ENCODE measurements around the gene FOXK1. TPM values are rescaled to one million over a fixed set of nuclear protein-coding genes. Genes with fewer than 3 reads are reported as not detected.
A peak's percentile ranks its signal among the peaks of the same experiment; 100 is the strongest.

FOXK1 gene
- polyA plus RNA-seq, 3 donors: 0.33 to 16.8 (median 0.76) TPM

DNA sequence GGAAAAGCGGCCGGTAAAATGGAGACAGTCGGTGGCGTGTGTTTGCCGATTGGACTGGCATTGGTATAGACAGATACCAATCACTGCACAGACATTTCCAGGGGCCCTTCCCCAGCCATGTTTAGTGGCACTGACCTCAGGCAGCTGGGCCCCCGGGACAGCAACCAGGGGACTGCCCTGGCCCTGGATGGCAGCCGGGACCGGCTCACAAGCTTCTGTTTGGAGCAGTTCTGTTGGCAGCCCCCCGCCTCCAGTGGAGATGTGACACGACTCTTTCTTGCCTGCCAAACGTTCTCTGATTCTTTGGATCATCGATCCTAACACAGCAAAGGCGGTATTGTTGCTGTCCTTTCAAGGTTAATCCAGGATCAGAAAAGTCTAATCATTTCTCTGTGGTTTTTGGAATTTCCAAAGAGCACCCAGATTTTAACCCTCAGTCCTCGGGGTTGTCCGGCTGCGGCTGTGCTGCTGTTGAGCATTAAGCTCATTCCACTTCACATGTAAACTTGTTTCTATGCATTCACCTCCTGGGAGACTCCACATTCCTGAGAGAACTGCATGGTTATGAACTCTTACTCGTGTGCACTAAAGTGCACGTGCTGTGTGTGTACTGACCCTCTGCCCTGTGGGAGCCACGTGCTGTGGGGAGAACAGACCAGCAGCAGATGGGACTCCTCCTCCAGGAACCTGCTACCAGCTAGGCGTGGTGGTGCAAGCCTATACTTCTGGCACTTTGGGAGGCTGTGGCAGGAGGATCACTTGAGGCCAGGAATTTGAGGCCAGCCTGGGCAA lies 46.0 kb downstream of the FOXK1 start:
- TF ChIP-seq, protein P1, sequence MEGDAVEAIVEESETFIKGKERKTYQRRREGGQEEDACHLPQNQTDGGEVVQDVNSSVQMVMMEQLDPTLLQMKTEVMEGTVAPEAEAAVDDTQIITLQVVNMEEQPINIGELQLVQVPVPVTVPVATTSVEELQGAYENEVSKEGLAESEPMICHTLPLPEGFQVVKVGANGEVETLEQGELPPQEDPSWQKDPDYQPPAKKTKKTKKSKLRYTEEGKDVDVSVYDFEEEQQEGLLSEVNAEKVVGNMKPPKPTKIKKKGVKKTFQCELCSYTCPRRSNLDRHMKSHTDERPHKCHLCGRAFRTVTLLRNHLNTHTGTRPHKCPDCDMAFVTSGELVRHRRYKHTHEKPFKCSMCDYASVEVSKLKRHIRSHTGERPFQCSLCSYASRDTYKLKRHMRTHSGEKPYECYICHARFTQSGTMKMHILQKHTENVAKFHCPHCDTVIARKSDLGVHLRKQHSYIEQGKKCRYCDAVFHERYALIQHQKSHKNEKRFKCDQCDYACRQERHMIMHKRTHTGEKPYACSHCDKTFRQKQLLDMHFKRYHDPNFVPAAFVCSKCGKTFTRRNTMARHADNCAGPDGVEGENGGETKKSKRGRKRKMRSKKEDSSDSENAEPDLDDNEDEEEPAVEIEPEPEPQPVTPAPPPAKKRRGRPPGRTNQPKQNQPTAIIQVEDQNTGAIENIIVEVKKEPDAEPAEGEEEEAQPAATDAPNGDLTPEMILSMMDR (IDR thresholded peaks at IDR 0.05): no peak
- Mint-ChIP-seq H3K4me1 (peaks cover 57% of the 10 kb centered on the region), H3K36me3 (peaks cover 23 to 42% of the 10 kb centered on the region in 2 donors), H3K27me3 (ENCODE audit: low read depth in 3 of 3) (no peaks in the 10 kb centered on the region), H3K9me3 (peaks cover 0 to 4% (median 0%) of the 10 kb centered on the region in 7 donors), H3K4me3 (no peak overlapping the region), H3K27ac (peak overlapping the region in 2 of 7 donors; percentile 16 to 40)
- Histone ChIP-seq H3K4me2 (replicated peaks; ENCODE audit: extremely low read depth, low read length, poor library complexity, severe bottlenecking) (no peak overlapping the region), H3K27me3 (ENCODE audit: control insufficient read depth in 2 of 2, insufficient read depth in 2 of 2, low read length in 2 of 2) (no peaks in the 10 kb centered on the region), H3K9ac (ENCODE audit: insufficient read depth, low read length, poor library complexity, severe bottlenecking) (no peak overlapping the region), H3K27ac (ENCODE audit: low read depth in 1 of 2, low read length in 2 of 2) (peak overlapping the region in 1 of 2 donors; percentile 88), H3K36me3 (replicated peaks in 1 of 2; ENCODE audit: control insufficient read depth in 1 of 2, insufficient read depth in 2 of 2, low read length in 2 of 2) (peaks cover 5 to 38% of the 10 kb centered on the region in 2 donors), H2AFZ (ENCODE audit: insufficient read depth, low read depth, low read length, poor library complexity, severe bottlenecking) (no peak overlapping the region), H3K4me1 (ENCODE audit: control insufficient read depth in 1 of 2, insufficient read depth in 2 of 2, low read length in 2 of 2) (peaks cover 38 to 51% of the 10 kb centered on the region in 2 donors), H3K79me2 (ENCODE audit: insufficient read depth, low read length) (peaks cover 90% of the 10 kb centered on the region), H3K4me3 (replicated peaks in 1 of 3; ENCODE audit: low read depth in 2 of 3, low read length in 3 of 3) (no peak overlapping the region), H4K20me1 (ENCODE audit: insufficient read depth, low read length) (peaks cover 79% of the 10 kb centered on the region), H3K9me3 (replicated peaks in 1 of 2; ENCODE audit: control insufficient read depth in 1 of 2, insufficient read depth in 1 of 2, low read length in 2 of 2) (no peaks in the 10 kb centered on the region)
- intact Hi-C loops (cut with micrococcal nuclease): loop anchor here (2.0 to 5.0 kb wide), 3 partner anchors 17 to 46 kb away; partner anchors contain the start of gene FOXK1 (in 2 of the 2)
- no peak for DNase-seq
- WGBS (ENCODE audit: insufficient coverage): 95% methylated on average over 16 of the region's 20 CpGs

DNA sequence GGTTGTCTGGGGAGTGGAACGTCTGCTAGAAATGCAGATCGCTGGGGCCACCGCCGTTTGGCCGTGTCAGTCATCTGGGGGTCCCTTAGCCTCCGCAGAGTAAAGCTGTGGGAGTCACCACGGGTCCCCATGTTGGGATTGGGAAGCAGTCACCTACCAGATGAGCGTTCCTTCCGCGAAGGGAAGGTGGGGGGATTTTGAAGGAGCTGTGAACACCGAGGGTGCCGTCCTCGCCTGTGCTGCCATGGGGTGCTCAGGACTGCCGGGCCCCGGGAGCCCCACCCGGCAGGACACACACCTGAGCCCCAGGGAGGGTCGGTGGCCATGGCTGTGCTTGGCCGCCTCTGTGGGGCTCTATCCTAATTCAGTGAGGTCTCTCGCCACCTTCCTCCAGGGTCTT lies 47.2 kb downstream of the FOXK1 start:
- peaks cover 56% of the 10 kb centered on the region for H3K4me1 Mint-ChIP-seq
- no peaks in the 10 kb centered on the region for H3K27me3 ChIP-seq (ENCODE audit: control insufficient read depth in 2 of 2, insufficient read depth in 2 of 2, low read length in 2 of 2)
- peaks cover 0 to 4% (median 0%) of the 10 kb centered on the region in 7 donors for H3K9me3 Mint-ChIP-seq
- no peak overlapping the region for H2AFZ ChIP-seq (ENCODE audit: insufficient read depth, low read depth, low read length, poor library complexity, severe bottlenecking)
- H3K4me3 Mint-ChIP-seq: no peak overlapping the region
- H3K4me3 ChIP-seq (replicated peaks in 1 of 3; ENCODE audit: low read depth in 2 of 3, low read length in 3 of 3): no peak overlapping the region
- peaks cover 84% of the 10 kb centered on the region for H4K20me1 ChIP-seq (ENCODE audit: insufficient read depth, low read length)
- 92% methylated on average over 18 of the region's 19 CpGs for WGBS (ENCODE audit: insufficient coverage)
- no peak overlapping the region for H3K4me2 ChIP-seq (replicated peaks; ENCODE audit: extremely low read depth, low read length, poor library complexity, severe bottlenecking)
- H3K36me3 Mint-ChIP-seq: peaks cover 18 to 39% of the 10 kb centered on the region in 2 donors
- no peaks in the 10 kb centered on the region for H3K9me3 ChIP-seq (replicated peaks in 1 of 2; ENCODE audit: control insufficient read depth in 1 of 2, insufficient read depth in 1 of 2, low read length in 2 of 2)
- H3K4me1 ChIP-seq (ENCODE audit: control insufficient read depth in 1 of 2, insufficient read depth in 2 of 2, low read length in 2 of 2): peaks cover 39 to 49% of the 10 kb centered on the region in 2 donors
- TF ChIP-seq, protein P1 (IDR thresholded peaks at IDR 0.05): no peak
- intact Hi-C loops (cut with micrococcal nuclease): loop anchor here (5.0 kb wide), 1 partner anchor 47 kb away; the partner anchor contains the start of gene FOXK1 (in 2 of the 2)
- H3K79me2 ChIP-seq (ENCODE audit: insufficient read depth, low read length): peaks cover 90% of the 10 kb centered on the region
- DNase-seq: no peak
- H3K9ac ChIP-seq (ENCODE audit: insufficient read depth, low read length, poor library complexity, severe bottlenecking): no peak overlapping the region
- no peaks in the 10 kb centered on the region for H3K27me3 Mint-ChIP-seq (ENCODE audit: low read depth in 3 of 3)
- peak overlapping the region in 1 of 2 donors; percentile 0 for H3K27ac ChIP-seq (ENCODE audit: low read depth in 1 of 2, low read length in 2 of 2)
- H3K27ac Mint-ChIP-seq: peak overlapping the region in 1 of 7 donors; percentile 2
- peaks cover 4 to 38% of the 10 kb centered on the region in 2 donors for H3K36me3 ChIP-seq (replicated peaks in 1 of 2; ENCODE audit: control insufficient read depth in 1 of 2, insufficient read depth in 2 of 2, low read length in 2 of 2)
